Tibial artery (tissue), 4 donors: ENCODE measurements around the gene AGMO.
"Not testable (repeated sequence)": the region's sequence is repeated elsewhere in the genome, so short reads cannot be mapped to it uniquely, and the experiment has no call there.

Experiments
- DNase-seq, 2 donors: peaks; one replicate each; pipeline ENCODE4 v3.0.0-alpha.2; 2019
- H3K27ac ChIP-seq, 2 donors: fragments of 200-600 bp; sonication (generic) in 1 of 2; 1 replicate in 1 of 2; 2 replicates in 1 of 2; pipeline ENCODE4 v1.5.1; 2018 to 2019; ENCODE audit warnings: mild to moderate bottlenecking in 1 of 2
- H3K27me3 ChIP-seq, 2 donors: fragments of 200-600 bp; sonication (generic) in 1 of 2; one replicate each; pipeline versions ENCODE4 v1.5.1 to v1.6.0; 2016 to 2019
- H3K36me3 ChIP-seq, 3 donors: fragments of 200-600 bp; sonication (generic) in 2 of 3; one replicate each; pipeline ENCODE4 v1.5.1; 2016 to 2019; ENCODE audit warnings: mild to moderate bottlenecking in 2 of 3
- H3K4me1 ChIP-seq, 4 donors: fragments of 200-600 bp; sonication (generic) in 2 of 4; 1 replicate in 3 of 4; 2 replicates in 1 of 4; pipeline ENCODE4 v1.5.1; 2016 to 2019
- H3K4me3 ChIP-seq, 2 donors: fragments of 200-600 bp; sonication (generic) in 1 of 2; 1 replicate in 1 of 2; 2 replicates in 1 of 2; pipeline ENCODE4 v1.5.1; 2018 to 2019; ENCODE audit warnings: mild to moderate bottlenecking in 2 of 2
- H3K9me3 ChIP-seq, 3 donors: fragments of 200-600 bp; sonication (generic) in 1 of 3; one replicate each; pipeline ENCODE4 v1.5.1; 2016 to 2019
- CTCF ChIP-seq, 2 experiments: fragments of 200-600 bp in 1 of 2; fragments of 450-650 bp in 1 of 2; IDR thresholded peaks; one replicate each; pipeline ENCODE4 v1.5.1; 2017 to 2019; ENCODE audit warnings: antibody characterized with exemption in 2 of 2, mild to moderate bottlenecking in 1 of 2, moderate library complexity in 1 of 2
- intact Hi-C: fragments of 100-400 bp; cut with DNase I; formaldehyde crosslinking; loops from one replicate; pipeline ENCODE4 v1.15.0; 2023; ENCODE audit warnings: low total_unique reads

Gene AGMO

GRCh38 chr7:15544050-15544449, 17.8 kb downstream of the AGMO start:
- H3K4me3 ChIP-seq = no peak overlapping the region
- no peak for DNase-seq
- peaks cover 0 to 7% (median 0%) of the 10 kb centered on the region in 3 donors for H3K36me3 ChIP-seq
- H3K27me3 ChIP-seq = no peaks in the 10 kb centered on the region
- H3K9me3 ChIP-seq = peaks cover 0 to 13% (median 4%) of the 10 kb centered on the region in 3 donors
- intact Hi-C loops = no loop called here
- no peaks in the 10 kb centered on the region for H3K4me1 ChIP-seq
- H3K27ac ChIP-seq = no peak overlapping the region
- no peak for TF ChIP-seq CTCF (IDR thresholded peaks at IDR 0.05)

- Histone ChIP-seq H3K9me3 (peaks cover 0 to 14% (median 4%) of the 10 kb centered on the region in 3 donors), H3K4me3 (no peak overlapping the region), H3K4me1 (no peaks in the 10 kb centered on the region), H3K36me3 (peaks cover 0 to 7% (median 0%) of the 10 kb centered on the region in 3 donors), H3K27me3 (no peaks in the 10 kb centered on the region), H3K27ac (no peak overlapping the region)
- TF ChIP-seq CTCF (IDR thresholded peaks at IDR 0.05) = no peak
- intact Hi-C loops = no loop called here
- no peak for DNase-seq
These were observed 18.6 kb downstream of the AGMO start for GRCh38 chr7:15543256-15543655.

GRCh38 chr7:15527648-15528047, 34.2 kb downstream of the AGMO start:
- no peaks in the 10 kb centered on the region for H3K27me3 ChIP-seq
- intact Hi-C loops = no loop called here
- no peak overlapping the region for H3K27ac ChIP-seq
- TF ChIP-seq CTCF (IDR thresholded peaks at IDR 0.05) = no peak
- H3K4me1 ChIP-seq = no peaks in the 10 kb centered on the region
- no peaks in the 10 kb centered on the region for H3K9me3 ChIP-seq
- no peak overlapping the region for H3K4me3 ChIP-seq
- H3K36me3 ChIP-seq = no peaks in the 10 kb centered on the region
- DNase-seq = no peak

GRCh38 chr7:15525652-15526263, 36.1 kb downstream of the AGMO start:
- Histone ChIP-seq H3K4me3 (no peak overlapping the region), H3K9me3 (peaks cover 0 to under 1% (median 0%) of the 10 kb centered on the region in 3 donors), H3K4me1 (no peaks in the 10 kb centered on the region), H3K27ac (no peak overlapping the region), H3K36me3 (no peaks in the 10 kb centered on the region), H3K27me3 (no peaks in the 10 kb centered on the region)
- no peak for DNase-seq
- no peak for TF ChIP-seq CTCF (IDR thresholded peaks at IDR 0.05)
- intact Hi-C loops = no loop called here

- Histone ChIP-seq H3K27ac (no peak overlapping the region), H3K4me3 (no peak overlapping the region), H3K27me3 (no peaks in the 10 kb centered on the region), H3K4me1 (no peaks in the 10 kb centered on the region), H3K36me3 (no peaks in the 10 kb centered on the region), H3K9me3 (peaks cover 0 to 8% (median 0%) of the 10 kb centered on the region in 3 donors)
- intact Hi-C loops = no loop called here
- no peak for DNase-seq
- no peak for TF ChIP-seq CTCF (IDR thresholded peaks at IDR 0.05)
These were observed 37.7 kb downstream of the AGMO start for GRCh38 chr7:15524077-15524476.

GRCh38 chr7:15517865-15518264, 44.0 kb downstream of the AGMO start:
- H3K36me3 ChIP-seq, DNase-seq, H3K9me3 ChIP-seq, H3K27me3 ChIP-seq, intact Hi-C loops, H3K4me1 ChIP-seq, H3K27ac ChIP-seq, H3K4me3 ChIP-seq: not testable (repeated sequence)
